ENCODE measurements around the gene PLA2G2A. TPM values are rescaled to one million over a fixed set of nuclear protein-coding genes. Genes with fewer than 3 reads are reported as not detected.

The PLA2G2A gene
- not detected in 5 replicates for total RNA-seq (2022; extraction: Qiagen RNA extraction)

DNA sequence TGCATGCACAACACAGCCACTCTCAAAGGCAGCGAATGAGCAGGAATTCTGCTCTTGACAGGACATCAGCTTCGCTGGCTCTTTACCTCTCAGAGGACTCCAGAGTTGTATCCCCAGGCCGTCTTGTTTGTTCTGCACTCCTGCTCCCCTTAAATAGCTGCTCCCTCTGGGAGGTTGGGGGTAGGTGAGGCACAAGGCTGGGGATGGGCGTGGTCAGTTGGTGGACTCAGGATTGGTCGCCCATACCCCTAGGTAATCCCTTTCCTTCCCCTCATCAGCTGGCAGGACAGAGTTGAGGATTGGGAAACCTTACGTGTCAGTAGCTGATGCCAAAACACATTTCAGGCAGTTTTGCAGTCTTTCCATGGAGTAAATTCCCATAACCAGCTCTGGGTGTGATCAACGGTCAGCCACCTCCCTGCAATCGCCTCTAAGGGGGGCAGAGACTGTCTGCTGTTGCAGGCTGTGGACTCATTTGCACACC, at the start of gene PLA2G2A:
Gene PLA2G2A (minus strand): TSS at position 125 of the 484 bp plus-strand sequence. CDS start 845 bp downstream, outside the sequence.

Other genes starting within 250 kb of the PLA2G2A start
- 5.0 to 7.4 TPM (median 6.0 TPM) in 5 replicates for gene TMCO4, start 179.7 kb downstream of the PLA2G2A start, total RNA-seq (2022; extraction: Qiagen RNA extraction)
- gene RNF186, start 164.3 kb downstream of the PLA2G2A start, total RNA-seq (2022; extraction: Qiagen RNA extraction): not detected in 5 replicates
- gene OTUD3, start 97.2 kb downstream of the PLA2G2A start, total RNA-seq (2022; extraction: Qiagen RNA extraction): 2.5 to 3.1 TPM (median 2.6 TPM) in 5 replicates
- gene PLA2G2E, start 56.0 kb downstream of the PLA2G2A start, total RNA-seq (2022; extraction: Qiagen RNA extraction): not detected in 5 replicates
- gene PLA2G5, start 90.6 kb upstream of the PLA2G2A start, total RNA-seq (2022; extraction: Qiagen RNA extraction): not detected in 5 replicates
- gene PLA2G2D, start 139.9 kb upstream of the PLA2G2A start, total RNA-seq (2022; extraction: Qiagen RNA extraction): not detected in 5 replicates
- not detected in 5 replicates for gene PLA2G2F, start 159.7 kb upstream of the PLA2G2A start, total RNA-seq (2022; extraction: Qiagen RNA extraction)
- not detected in 5 replicates for gene UBXN10, start 206.5 kb upstream of the PLA2G2A start, total RNA-seq (2022; extraction: Qiagen RNA extraction)
- not detected in 5 replicates for gene PLA2G2C, start 206.9 kb upstream of the PLA2G2A start, total RNA-seq (2022; extraction: Qiagen RNA extraction)

Data from A549 treated with Mapracorat at 1 μM for 4 hours (cell line).